Liver (tissue), 9 donors: ENCODE data around the gene ENOX1. TPM values are rescaled to one million over a fixed set of nuclear protein-coding genes. Genes with fewer than 3 reads are reported as not detected.

Experiments used
- DNase-seq: peaks from one replicate; pipeline ENCODE4 v3.0.0-alpha.2; 2017; ENCODE audit warnings: low spot score
- H3K27ac ChIP-seq, 2 donors: one replicate each; pipeline ENCODE4 v1.7.0; 2013; ENCODE audit warnings: inconsistent platforms in 2 of 2, low read length in 2 of 2, control low read depth in 1 of 2, low read depth in 1 of 2, mild to moderate bottlenecking in 1 of 2
- H3K27me3 ChIP-seq, 4 donors: one replicate each; pipeline versions ENCODE4 v1.6.1 to v1.7.0; 2013; ENCODE audit warnings: low read length in 3 of 4, inconsistent platforms in 1 of 4, mild to moderate bottlenecking in 1 of 4, moderate library complexity in 1 of 4; ENCODE audit not compliant: control insufficient read depth in 4 of 4, insufficient read depth in 4 of 4
- H3K36me3 ChIP-seq, 4 donors: one replicate each; pipeline versions ENCODE4 v1.6.1 to v1.7.0; 2013; ENCODE audit warnings: low read length in 3 of 4, mild to moderate bottlenecking in 3 of 4, low read depth in 1 of 4, moderate library complexity in 1 of 4; ENCODE audit not compliant: control insufficient read depth in 4 of 4, insufficient read depth in 3 of 4
- H3K4me1 ChIP-seq, 4 donors: one replicate each; pipeline versions ENCODE4 v1.6.1 to v1.7.0; 2013; ENCODE audit warnings: low read length in 3 of 4, mild to moderate bottlenecking in 3 of 4, moderate library complexity in 1 of 4; ENCODE audit not compliant: control insufficient read depth in 4 of 4, insufficient read depth in 4 of 4
- H3K4me3 ChIP-seq, 3 donors: one replicate each; pipeline versions ENCODE4 v1.6.1 to v1.7.0; 2013; ENCODE audit warnings: low read length in 3 of 3, control low read depth in 1 of 3, low read depth in 1 of 3, mild to moderate bottlenecking in 1 of 3
- H3K9ac ChIP-seq, 2 donors: one replicate each; pipeline ENCODE4 v1.7.0; 2013; ENCODE audit warnings: low read length in 2 of 2, mild to moderate bottlenecking in 2 of 2, moderate library complexity in 2 of 2, control low read depth in 1 of 2, low read depth in 1 of 2
- H3K9me3 ChIP-seq, 4 donors: one replicate each; pipeline versions ENCODE4 v1.6.1 to v1.7.0; 2013; ENCODE audit warnings: low read length in 3 of 4; ENCODE audit not compliant: control insufficient read depth in 4 of 4
- EGR1 ChIP-seq, 2 donors: IDR thresholded peaks; 2 replicates each; pipeline ENCODE4 v1.6.1; 2016 to 2018; ENCODE audit warnings: antibody characterized with exemption in 2 of 2, low read depth in 2 of 2
- FOXA1 ChIP-seq: IDR thresholded peaks from 2 replicates; pipeline ENCODE4 v1.6.1; 2016; ENCODE audit warnings: antibody characterized with exemption
- GABPA ChIP-seq, 2 donors: IDR thresholded peaks in 1 of 2; conservative IDR thresholded peaks in 1 of 2; 2 replicates each; pipeline ENCODE4 v1.6.1; 2016; ENCODE audit warnings: antibody characterized with exemption in 2 of 2, mild to moderate bottlenecking in 1 of 2, moderate library complexity in 1 of 2
- HNF4A ChIP-seq, 2 donors: conservative IDR thresholded peaks; 2 replicates each; pipeline ENCODE4 v1.6.1; 2016; ENCODE audit warnings: antibody characterized with exemption in 2 of 2, mild to moderate bottlenecking in 2 of 2
- HNF4G ChIP-seq: IDR thresholded peaks from 2 replicates; pipeline ENCODE4 v1.6.1; 2016; ENCODE audit warnings: antibody characterized with exemption
- JUND ChIP-seq, 2 donors: IDR thresholded peaks; 2 replicates each; pipeline ENCODE4 v1.6.1; 2016; ENCODE audit warnings: antibody characterized with exemption in 2 of 2
- RAD21 ChIP-seq, 2 donors: IDR thresholded peaks; 2 replicates each; pipeline ENCODE4 v1.6.1; 2016; ENCODE audit warnings: antibody characterized with exemption in 2 of 2, mild to moderate bottlenecking in 2 of 2
- RXRA ChIP-seq, 2 donors: IDR thresholded peaks; 2 replicates each; pipeline ENCODE4 v1.6.1; 2017 to 2018; ENCODE audit warnings: antibody characterized with exemption in 2 of 2, mild to moderate bottlenecking in 1 of 2
- SP1 ChIP-seq: IDR thresholded peaks from 2 replicates; pipeline ENCODE4 v1.6.1; 2018; ENCODE audit warnings: antibody characterized with exemption, mild to moderate bottlenecking
- TAF1 ChIP-seq: conservative IDR thresholded peaks from 2 replicates; pipeline ENCODE4 v1.6.1; 2016; ENCODE audit warnings: antibody characterized with exemption, mild to moderate bottlenecking
- YY1 ChIP-seq: IDR thresholded peaks from 2 replicates; pipeline ENCODE4 v1.6.1; 2016; ENCODE audit warnings: antibody characterized with exemption, mild to moderate bottlenecking
- WGBS: extraction: QIAGEN DNeasy Blood & Tissue Kit; methylation state at CpG from one replicate; pipeline ENCODE4 v1.1.7; 2013; 5-methylcytosine and 5-hydroxymethylcytosine counted together
- polyA plus RNA-seq, 2 donors: library from polyadenylated mRNA; stranded (reverse) in 1 of 2; unstranded in 1 of 2; fragments of 200-250 nt in 1 of 2; fragments of >200 nt in 1 of 2; fragmentation: Nextera tagmentation in 1 of 2; extraction: Ambion mirVana in 1 of 2; gene quantifications; one replicate each; pipeline versions ENCODE4 v1.2.1 to v1.2.3, GENCODE V29; 2013 to 2015
- total RNA-seq, 2 donors: library from RNA; depleted of rRNA; stranded (reverse); fragments of >200 nt; gene quantifications; one replicate each; pipeline ENCODE4 v1.2.3, GENCODE V29; 2014
- TF ChIP-seq, protein P1 (sequence below): IDR thresholded peaks from 2 replicates; pipeline ENCODE4 v1.6.1; 2016; ENCODE audit warnings: antibody characterized with exemption
- TF ChIP-seq, protein P2 (sequence below): IDR thresholded peaks from 2 replicates; pipeline ENCODE4 v1.6.1; 2016; ENCODE audit warnings: antibody characterized with exemption
- TF ChIP-seq, protein P3 (sequence below): IDR thresholded peaks from 2 replicates; pipeline ENCODE4 v1.6.1; 2016; ENCODE audit warnings: antibody characterized with exemption
- TF ChIP-seq, protein P4 (sequence below): IDR thresholded peaks from 2 replicates; pipeline ENCODE4 v1.6.1; 2016; ENCODE audit warnings: antibody characterized with exemption, mild to moderate bottlenecking
- TF ChIP-seq, protein P5 (sequence below): fragments of 150-350 bp; IDR thresholded peaks from 2 replicates; pipeline ENCODE4 v1.5.1; 2017; ENCODE audit warnings: improper control_type of control experiment, low read depth, low read length; ENCODE audit not compliant: missing input control
- donor health status: healthy.
- donor health status: healthy.
- donor health status: healthy.
- donor health status: healthy.
- donor health status: healthy.

Gene ENOX1
- total and polyA plus RNA-seq, 4 donors: 0.02 to 0.33 (median 0.08) TPM; not detected in 1

DNA sequence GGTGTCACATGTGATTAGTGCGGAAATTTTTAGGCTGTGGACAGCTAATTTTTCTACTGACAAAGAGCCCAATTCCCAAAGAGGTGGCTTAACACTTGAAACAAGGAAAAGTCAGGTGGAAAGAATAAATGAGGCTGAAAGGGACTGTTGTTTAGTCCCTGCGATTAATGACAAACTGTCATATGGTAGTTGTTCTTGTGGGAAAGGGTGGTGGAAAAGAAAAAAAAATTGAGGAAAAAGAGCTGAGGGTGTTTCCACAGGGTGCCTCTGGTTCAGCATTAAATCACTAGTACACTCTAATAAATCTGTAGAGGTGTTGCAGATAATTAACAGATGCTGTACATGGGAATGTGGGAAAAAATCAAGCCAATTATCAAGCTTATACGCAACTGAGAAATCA is 462.6 kb downstream of the ENOX1 start:
- TF ChIP-seq FOXA1 (no peak), YY1 (no peak), GABPA (IDR thresholded peaks at IDR 0.05 in 1 of 2, conservative IDR thresholded peaks at IDR 0.05 in 1 of 2) (no peak), SP1 (no peak), JUND (IDR thresholded peaks at IDR 0.05) (no peak), HNF4G (no peak), RXRA (IDR thresholded peaks at IDR 0.05) (no peak), TAF1 (no peak)
- TF ChIP-seq, protein P1, sequence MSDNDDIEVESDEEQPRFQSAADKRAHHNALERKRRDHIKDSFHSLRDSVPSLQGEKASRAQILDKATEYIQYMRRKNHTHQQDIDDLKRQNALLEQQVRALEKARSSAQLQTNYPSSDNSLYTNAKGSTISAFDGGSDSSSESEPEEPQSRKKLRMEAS: no peak
- TF ChIP-seq, protein P2, sequence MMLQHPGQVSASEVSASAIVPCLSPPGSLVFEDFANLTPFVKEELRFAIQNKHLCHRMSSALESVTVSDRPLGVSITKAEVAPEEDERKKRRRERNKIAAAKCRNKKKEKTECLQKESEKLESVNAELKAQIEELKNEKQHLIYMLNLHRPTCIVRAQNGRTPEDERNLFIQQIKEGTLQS: no peak
- TF ChIP-seq, protein P3, sequence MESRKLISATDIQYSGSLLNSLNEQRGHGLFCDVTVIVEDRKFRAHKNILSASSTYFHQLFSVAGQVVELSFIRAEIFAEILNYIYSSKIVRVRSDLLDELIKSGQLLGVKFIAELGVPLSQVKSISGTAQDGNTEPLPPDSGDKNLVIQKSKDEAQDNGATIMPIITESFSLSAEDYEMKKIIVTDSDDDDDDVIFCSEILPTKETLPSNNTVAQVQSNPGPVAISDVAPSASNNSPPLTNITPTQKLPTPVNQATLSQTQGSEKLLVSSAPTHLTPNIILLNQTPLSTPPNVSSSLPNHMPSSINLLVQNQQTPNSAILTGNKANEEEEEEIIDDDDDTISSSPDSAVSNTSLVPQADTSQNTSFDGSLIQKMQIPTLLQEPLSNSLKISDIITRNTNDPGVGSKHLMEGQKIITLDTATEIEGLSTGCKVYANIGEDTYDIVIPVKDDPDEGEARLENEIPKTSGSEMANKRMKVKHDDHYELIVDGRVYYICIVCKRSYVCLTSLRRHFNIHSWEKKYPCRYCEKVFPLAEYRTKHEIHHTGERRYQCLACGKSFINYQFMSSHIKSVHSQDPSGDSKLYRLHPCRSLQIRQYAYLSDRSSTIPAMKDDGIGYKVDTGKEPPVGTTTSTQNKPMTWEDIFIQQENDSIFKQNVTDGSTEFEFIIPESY: no peak
- TF ChIP-seq, protein P4, sequence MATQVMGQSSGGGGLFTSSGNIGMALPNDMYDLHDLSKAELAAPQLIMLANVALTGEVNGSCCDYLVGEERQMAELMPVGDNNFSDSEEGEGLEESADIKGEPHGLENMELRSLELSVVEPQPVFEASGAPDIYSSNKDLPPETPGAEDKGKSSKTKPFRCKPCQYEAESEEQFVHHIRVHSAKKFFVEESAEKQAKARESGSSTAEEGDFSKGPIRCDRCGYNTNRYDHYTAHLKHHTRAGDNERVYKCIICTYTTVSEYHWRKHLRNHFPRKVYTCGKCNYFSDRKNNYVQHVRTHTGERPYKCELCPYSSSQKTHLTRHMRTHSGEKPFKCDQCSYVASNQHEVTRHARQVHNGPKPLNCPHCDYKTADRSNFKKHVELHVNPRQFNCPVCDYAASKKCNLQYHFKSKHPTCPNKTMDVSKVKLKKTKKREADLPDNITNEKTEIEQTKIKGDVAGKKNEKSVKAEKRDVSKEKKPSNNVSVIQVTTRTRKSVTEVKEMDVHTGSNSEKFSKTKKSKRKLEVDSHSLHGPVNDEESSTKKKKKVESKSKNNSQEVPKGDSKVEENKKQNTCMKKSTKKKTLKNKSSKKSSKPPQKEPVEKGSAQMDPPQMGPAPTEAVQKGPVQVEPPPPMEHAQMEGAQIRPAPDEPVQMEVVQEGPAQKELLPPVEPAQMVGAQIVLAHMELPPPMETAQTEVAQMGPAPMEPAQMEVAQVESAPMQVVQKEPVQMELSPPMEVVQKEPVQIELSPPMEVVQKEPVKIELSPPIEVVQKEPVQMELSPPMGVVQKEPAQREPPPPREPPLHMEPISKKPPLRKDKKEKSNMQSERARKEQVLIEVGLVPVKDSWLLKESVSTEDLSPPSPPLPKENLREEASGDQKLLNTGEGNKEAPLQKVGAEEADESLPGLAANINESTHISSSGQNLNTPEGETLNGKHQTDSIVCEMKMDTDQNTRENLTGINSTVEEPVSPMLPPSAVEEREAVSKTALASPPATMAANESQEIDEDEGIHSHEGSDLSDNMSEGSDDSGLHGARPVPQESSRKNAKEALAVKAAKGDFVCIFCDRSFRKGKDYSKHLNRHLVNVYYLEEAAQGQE: no peak
- Histone ChIP-seq H3K4me1 (peaks cover 3 to 16% (median 11%) of the 10 kb centered on the region in 4 donors), H3K4me3 (no peak overlapping the region), H3K36me3 (no peaks in the 10 kb centered on the region), H3K9ac (no peak overlapping the region), H3K9me3 (no peaks in the 10 kb centered on the region), H3K27ac (no peak overlapping the region), H3K27me3 (no peaks in the 10 kb centered on the region)
- 78% methylated on average over 3 of the region's 3 CpGs for WGBS
- DNase-seq: no peak

DNA sequence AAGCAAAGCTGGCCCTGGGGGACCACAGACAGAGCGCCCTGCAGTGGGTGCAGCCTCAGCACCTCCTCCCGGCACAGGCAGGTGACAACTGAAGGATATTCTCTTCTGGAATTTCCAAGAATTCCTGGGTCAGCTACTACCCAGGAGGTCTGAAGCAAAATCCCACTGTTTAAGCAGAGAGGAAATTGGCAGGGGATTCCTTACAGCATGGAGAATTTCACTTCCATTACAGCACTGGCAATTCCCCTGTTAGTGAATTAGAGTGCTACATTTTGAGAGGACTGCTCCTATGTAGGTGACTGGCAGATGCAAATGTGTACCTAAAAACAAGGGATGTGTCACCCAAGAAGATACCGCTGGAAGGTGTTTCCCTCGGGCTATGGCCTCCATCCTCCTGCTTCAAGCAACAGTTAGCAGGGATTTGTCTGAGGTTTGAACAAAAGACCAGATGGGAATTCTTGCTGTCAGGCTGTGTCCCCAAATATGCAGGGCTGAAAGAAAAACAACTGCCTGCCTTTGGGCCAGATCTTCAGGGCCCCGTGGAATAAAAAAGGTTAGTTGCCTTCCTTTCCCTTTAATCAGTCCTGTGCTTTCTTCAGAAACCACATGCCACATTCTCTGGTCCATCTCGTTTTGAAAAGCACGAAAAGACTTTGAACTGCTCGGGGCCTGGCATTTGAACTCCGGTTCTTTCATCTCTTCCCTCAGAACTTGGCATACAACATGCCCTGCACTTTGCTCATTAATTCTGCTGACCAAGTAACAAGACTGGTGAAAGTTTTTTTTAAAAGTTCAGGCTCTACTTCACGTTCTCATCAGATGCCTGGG is 466.9 kb downstream of the ENOX1 start:
- Histone ChIP-seq H3K36me3 (no peaks in the 10 kb centered on the region), H3K27me3 (no peaks in the 10 kb centered on the region), H3K27ac (no peak overlapping the region), H3K4me1 (peaks cover 3 to 34% (median 18%) of the 10 kb centered on the region in 4 donors), H3K9me3 (no peaks in the 10 kb centered on the region), H3K4me3 (no peak overlapping the region), H3K9ac (no peak overlapping the region)
- DNase-seq: no peak
- 49% methylated on average over 10 of the region's 10 CpGs for WGBS
- TF ChIP-seq GABPA (IDR thresholded peaks at IDR 0.05 in 1 of 2, conservative IDR thresholded peaks at IDR 0.05 in 1 of 2): no peak
- peak; percentile 82 for TF ChIP-seq SP1
- TF ChIP-seq, protein P5, sequence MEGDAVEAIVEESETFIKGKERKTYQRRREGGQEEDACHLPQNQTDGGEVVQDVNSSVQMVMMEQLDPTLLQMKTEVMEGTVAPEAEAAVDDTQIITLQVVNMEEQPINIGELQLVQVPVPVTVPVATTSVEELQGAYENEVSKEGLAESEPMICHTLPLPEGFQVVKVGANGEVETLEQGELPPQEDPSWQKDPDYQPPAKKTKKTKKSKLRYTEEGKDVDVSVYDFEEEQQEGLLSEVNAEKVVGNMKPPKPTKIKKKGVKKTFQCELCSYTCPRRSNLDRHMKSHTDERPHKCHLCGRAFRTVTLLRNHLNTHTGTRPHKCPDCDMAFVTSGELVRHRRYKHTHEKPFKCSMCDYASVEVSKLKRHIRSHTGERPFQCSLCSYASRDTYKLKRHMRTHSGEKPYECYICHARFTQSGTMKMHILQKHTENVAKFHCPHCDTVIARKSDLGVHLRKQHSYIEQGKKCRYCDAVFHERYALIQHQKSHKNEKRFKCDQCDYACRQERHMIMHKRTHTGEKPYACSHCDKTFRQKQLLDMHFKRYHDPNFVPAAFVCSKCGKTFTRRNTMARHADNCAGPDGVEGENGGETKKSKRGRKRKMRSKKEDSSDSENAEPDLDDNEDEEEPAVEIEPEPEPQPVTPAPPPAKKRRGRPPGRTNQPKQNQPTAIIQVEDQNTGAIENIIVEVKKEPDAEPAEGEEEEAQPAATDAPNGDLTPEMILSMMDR: no peak
- TF ChIP-seq, protein P3: no peak
- TF ChIP-seq HNF4G: peak; percentile 85
- TF ChIP-seq HNF4A (conservative IDR thresholded peaks at IDR 0.05): peak; percentile 95 to 97
- peak; percentile 28 to 50 for TF ChIP-seq RAD21 (IDR thresholded peaks at IDR 0.05)
- TF ChIP-seq EGR1 (IDR thresholded peaks at IDR 0.05; ENCODE audit: low read depth in 2 of 2): no peak
- TF ChIP-seq, protein P4: no peak
- TF ChIP-seq, protein P1: no peak
- TF ChIP-seq TAF1: no peak
